GM12874 (cell line): ENCODE results near the gene PNLIPRP2.

Experiments
- TF ChIP-seq, protein P1 (sequence below): IDR thresholded peaks from 2 replicates; pipeline ENCODE4 v1.5.1; 2011; ENCODE audit warnings: low read depth, mild to moderate bottlenecking, control low read depth, low read length, moderate library complexity; ENCODE audit not compliant: insufficient read depth

Gene PNLIPRP2

DNA sequence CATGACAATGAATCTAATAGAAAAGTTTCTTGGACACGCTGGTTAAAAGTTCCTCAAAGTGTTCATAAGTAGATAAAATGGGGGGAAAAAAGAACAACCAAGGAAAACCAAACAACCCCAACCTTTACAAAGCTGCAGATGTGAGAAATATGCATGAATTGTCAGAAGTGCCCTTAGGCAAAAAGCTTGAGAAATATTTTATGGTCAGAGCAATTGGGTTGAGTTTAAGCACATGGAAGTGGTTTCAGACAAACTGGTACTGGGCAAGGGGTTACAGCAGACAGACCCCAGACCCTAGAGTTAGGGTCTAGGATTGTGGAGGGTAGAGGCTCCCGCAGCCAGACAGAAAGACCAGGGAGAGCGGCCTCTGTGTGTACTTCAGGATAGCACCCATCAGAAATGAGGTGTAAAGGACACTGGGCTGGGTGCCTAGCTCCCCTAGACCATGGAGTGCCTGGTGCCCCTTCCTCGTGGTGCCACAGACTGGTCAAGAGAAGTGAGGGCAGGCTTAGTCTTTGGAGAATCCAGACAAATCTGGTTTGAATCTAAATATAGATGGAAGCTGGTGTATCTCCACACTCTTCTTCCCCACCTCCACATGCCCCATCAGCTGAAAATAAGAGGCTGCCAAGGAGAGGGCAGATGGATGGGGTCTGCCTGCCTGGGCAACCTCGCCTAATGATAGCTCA lies 37.3 kb downstream of the PNLIPRP2 start:
- TF ChIP-seq, protein P1, sequence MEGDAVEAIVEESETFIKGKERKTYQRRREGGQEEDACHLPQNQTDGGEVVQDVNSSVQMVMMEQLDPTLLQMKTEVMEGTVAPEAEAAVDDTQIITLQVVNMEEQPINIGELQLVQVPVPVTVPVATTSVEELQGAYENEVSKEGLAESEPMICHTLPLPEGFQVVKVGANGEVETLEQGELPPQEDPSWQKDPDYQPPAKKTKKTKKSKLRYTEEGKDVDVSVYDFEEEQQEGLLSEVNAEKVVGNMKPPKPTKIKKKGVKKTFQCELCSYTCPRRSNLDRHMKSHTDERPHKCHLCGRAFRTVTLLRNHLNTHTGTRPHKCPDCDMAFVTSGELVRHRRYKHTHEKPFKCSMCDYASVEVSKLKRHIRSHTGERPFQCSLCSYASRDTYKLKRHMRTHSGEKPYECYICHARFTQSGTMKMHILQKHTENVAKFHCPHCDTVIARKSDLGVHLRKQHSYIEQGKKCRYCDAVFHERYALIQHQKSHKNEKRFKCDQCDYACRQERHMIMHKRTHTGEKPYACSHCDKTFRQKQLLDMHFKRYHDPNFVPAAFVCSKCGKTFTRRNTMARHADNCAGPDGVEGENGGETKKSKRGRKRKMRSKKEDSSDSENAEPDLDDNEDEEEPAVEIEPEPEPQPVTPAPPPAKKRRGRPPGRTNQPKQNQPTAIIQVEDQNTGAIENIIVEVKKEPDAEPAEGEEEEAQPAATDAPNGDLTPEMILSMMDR: no peak

DNA sequence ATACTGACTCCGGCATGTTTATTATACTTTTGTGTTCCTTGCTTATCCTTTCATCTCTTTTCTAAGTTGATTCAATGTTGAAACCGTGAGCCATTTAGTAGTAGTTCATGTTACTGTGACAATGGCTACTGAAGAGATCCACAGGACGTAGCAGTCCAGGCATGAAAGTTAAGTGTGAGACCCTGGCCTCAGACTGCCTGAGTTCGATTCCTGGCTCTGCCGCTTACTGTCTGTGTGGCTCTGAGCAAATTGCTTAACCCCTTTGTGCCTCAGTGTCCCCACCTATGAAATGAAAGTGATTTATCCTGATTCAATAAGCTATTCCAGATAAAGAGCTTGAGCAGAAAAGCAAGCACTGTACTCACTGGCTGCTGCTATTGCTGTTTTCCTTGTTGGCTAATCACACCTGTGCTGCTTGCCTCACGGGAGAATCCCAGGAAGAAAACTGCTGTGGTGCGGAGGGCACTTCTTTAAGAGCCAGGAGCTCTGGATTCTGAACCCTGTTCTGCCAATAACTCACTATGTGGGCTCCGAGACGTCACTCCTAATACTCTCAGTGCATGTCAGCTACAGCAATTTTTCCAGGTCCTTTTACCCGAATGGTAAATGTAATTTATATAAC lies 38.4 kb downstream of the PNLIPRP2 start:
- TF ChIP-seq, protein P1: no peak

DNA sequence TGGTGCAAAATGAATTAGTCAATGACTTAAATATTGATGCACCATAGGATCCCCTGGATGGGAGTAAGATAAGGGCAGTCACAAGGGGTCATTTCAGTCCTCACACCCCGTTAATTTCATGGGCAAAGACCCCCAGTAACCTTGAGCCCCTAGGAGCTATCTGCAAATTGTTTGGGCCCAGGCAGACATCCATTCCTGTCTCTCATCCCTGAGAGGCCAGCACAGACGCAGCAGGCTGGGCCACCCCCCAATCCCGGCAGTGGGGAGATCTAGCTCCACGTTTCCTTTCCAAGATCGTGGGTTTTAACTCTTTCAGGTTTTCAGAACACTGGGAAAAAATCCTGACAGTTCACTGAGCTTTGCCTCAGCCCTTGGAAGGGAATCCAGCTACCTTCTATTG lies 40.1 kb downstream of the PNLIPRP2 start:
- TF ChIP-seq, protein P1: no peak

DNA sequence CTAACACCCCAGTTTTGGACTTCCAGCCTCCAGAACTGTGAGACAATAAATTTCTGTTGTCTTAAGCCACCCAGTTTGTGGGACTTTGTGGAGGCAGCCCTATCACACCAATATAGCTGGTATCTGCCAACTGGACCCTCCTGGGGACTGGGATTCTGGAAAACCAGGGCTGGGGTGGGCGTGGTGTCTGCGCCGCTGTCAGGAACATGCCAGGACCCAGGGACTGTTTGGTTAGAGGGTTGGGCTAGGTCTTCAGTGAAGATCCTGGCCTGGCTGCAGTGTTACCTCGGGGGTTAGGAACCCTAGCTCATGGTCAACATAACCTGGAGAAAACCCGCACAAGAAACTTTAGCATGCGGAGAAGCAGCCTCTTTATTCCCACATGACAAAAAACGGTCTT lies 42.6 kb downstream of the PNLIPRP2 start:
- TF ChIP-seq, protein P1: no peak

DNA sequence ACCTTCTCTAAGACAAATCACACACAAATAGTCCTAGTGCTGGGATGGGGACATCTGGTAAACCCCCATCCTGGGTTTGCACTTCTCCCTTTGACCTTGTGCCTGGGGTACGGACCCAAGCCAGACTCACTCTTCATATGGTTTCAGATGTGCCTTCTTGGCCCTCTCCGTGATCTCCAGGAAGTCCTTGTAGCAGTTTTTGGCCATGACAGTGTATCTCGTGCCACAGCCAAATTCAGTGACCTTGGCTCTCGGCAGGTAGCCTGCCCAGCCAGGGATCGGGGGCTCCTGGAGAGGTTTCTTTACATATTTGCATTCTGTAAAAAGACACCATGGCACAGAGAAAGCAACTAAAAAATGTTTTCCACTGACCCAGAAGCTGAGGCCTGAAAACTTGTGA lies 43.9 kb downstream of the PNLIPRP2 start:
- TF ChIP-seq, protein P1: no peak

DNA sequence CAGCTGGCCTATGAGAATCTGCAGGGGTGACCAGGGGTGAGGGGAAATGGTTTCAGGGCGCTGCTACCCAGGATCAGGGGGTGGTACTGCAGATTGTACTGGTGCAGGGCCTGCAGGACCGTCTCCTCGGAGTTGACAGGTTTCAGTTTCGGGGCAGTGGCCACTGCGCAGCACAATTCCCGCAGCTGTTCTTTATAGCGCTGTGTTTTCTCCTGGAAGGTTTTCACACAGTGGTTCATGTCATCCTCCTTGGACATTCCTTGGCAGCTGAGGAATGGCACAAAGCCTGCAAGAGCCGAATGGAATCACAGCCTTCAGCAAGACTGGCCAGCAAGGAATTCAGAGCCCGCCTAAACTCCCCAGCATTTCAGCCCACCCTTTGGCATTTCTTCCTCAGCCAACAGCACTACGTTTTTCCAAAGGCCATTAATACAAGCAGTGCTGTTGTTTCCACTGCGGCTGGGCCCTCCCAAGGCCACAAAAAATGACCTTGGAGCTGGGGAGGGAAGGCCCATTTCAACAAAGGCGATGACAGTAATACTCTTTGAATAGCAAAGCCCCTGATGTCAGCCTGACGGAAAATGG lies 44.9 kb downstream of the PNLIPRP2 start:
- TF ChIP-seq, protein P1: no peak

DNA sequence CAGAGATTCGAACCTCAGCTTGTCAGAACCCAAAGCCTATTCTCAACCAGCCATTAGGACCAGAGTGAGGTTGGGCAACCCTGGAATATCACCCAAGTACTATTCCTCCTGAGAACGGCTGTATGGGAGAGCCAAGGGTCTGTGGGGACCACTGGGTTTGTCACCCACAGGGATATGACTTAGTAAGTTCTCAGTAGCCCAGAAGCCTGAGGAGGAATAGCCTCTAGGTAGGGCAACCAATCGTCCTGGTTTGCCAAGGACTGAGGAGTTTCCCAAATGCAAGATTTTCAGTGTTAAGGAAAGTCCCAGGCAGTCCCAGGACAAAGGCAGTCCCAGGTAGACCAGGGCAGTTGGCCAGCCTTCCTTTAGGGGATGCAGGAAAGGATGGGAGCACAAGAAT lies 46.7 kb downstream of the PNLIPRP2 start:
- TF ChIP-seq, protein P1: no peak
